GM18511 (cell line): ENCODE results near the gene CLEC16A.

Experiments
- ATAC-seq: cut with Tn5 transposase; IDR thresholded peaks from one replicate; pipeline ENCODE4 v1.9.1; 2021; ENCODE audit warnings: mild to moderate bottlenecking, moderate library complexity; ENCODE audit not compliant: unreplicated experiment

Gene CLEC16A, protein sequence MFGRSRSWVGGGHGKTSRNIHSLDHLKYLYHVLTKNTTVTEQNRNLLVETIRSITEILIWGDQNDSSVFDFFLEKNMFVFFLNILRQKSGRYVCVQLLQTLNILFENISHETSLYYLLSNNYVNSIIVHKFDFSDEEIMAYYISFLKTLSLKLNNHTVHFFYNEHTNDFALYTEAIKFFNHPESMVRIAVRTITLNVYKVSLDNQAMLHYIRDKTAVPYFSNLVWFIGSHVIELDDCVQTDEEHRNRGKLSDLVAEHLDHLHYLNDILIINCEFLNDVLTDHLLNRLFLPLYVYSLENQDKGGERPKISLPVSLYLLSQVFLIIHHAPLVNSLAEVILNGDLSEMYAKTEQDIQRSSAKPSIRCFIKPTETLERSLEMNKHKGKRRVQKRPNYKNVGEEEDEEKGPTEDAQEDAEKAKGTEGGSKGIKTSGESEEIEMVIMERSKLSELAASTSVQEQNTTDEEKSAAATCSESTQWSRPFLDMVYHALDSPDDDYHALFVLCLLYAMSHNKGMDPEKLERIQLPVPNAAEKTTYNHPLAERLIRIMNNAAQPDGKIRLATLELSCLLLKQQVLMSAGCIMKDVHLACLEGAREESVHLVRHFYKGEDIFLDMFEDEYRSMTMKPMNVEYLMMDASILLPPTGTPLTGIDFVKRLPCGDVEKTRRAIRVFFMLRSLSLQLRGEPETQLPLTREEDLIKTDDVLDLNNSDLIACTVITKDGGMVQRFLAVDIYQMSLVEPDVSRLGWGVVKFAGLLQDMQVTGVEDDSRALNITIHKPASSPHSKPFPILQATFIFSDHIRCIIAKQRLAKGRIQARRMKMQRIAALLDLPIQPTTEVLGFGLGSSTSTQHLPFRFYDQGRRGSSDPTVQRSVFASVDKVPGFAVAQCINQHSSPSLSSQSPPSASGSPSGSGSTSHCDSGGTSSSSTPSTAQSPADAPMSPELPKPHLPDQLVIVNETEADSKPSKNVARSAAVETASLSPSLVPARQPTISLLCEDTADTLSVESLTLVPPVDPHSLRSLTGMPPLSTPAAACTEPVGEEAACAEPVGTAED

DNA sequence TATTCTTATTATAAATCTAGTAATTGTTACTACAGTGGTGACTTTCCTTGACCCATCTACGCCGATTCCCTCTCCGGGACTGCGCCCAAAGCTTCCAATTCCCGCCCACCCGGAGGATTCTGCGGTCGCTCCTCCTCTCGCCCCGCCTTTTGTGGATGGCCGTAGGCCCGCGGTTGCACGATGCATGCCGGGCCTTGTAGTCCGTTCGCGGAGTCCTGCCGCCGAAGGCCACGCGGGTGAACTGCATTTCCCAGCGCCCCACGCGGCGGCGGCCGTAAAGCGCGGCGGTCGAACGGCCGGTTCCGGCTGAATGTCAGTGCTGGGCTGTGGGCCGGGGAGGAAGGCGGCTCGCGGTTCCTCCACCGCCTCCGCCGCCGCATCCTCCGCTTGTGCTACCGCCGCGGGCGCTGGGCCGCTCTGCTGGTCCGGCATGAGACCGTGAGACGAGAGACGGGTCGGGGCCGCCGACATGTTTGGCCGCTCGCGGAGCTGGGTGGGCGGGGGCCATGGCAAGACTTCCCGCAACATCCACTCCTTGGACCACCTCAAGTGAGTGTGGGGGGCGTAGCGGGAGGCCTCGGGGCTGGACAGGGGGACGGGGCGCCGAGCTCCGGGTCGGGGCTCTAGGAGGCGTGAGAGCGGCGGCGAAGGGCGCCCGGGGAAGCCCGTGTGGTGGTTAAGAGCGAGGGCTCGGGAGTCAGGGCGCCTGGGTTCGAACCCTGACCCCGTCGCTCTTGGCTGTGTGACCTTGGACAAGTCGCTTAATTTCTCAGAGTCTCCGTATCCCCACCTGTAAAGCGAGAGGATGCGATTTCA is at the start of gene CLEC16A:
Gene CLEC16A (plus strand): TSS at position 316 of the 816 bp plus-strand sequence. CDS start 154 bp downstream, at position 470.
- ATAC-seq: peak; percentile 78

DNA sequence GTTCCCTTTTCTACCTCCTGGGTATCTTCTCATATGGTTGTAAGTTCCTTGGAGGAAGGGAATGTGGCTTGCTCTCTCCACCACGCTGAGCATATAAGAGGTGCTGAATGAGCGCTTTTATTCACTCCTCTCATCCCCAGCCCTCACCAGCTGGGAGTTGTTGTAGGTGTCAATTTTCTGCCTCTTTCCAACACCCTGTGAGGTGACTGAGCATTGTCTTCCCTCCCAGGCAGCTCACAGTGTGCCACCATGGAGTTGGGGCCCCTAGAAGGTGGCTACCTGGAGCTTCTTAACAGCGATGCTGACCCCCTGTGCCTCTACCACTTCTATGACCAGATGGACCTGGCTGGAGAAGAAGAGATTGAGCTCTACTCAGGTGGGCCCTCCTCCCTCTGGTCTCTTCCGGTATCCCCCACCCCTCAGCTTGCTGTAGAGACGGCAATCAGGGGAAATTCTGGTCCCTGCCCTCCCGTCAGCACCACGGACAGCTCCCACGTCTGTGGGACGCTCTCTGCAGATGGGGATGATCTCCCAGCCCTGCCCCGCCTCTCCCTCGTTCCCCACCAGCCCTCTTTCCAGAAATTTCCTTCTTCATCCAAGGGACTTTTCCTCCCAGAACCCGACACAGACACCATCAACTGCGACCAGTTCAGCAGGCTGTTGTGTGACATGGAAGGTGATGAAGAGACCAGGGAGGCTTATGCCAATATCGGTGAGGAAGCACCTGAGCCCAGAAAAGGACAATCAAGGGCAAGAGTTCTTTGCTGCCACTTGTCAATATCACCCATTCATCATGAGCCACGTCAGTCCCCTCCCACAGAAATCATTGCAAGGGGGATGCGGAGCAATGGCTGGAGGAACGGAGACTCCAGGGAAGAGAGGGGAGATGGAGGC is 49.1 kb upstream of the CLEC16A start:
- no peak for ATAC-seq

DNA sequence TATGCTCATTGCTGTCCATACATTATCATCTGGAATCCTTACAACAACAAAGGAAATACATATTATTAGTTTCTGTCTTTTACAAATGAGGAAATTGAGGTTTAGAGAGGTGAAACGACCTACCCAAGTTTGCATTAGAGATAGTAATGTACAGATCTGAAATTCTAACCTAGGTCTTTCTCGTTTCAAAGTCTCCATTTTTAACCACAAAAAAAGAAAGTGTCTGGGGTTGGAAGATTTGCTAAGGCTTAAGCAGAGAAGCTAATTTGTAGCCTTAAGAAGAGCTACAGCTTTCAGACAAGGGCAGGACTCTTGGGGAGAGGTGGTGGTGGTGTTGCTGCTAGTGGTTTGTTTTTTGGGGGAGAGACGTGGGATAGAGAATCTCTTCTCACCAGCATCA is 48.2 kb upstream of the CLEC16A start:
- ATAC-seq: peak; percentile 30

DNA sequence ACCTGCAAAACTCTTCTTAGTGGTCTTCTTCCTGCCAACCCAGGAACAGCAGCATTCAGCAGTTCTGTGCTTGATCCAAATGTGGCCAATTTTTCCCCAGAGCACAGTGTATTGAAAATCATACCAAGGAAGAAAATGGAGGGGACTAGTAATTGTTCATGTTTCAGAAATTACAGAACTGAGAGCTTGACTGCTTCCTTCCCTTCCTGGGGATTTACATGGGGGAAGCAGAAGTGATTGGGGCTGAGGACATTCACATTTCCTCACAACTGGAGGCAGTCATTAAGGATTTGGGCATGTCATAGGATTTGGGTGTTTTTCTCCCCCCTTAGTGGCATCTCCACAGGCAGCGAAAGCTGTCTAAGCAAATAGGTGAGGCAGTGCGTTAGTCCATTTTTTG is 47.6 kb upstream of the CLEC16A start:
- ATAC-seq: no peak

DNA sequence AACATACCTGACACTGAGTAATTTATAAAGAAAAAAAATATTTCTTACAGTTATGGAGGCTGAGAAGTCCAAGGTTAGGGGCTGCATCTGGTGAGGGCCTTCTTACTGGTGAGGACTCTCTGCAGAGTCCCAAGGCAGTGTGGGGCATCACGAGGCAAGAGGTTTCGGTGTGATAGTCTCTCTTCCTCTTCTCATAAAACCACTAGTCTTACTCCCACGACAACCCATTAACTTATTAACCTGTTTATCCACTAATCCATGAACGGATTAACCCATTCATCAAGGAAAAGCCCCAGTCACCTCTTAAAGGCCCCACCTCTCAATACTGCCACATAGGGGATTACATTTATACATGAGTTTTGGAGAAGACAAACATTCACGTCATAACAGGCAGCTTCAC is 47.2 kb upstream of the CLEC16A start:
- peak; percentile 86 for ATAC-seq

DNA sequence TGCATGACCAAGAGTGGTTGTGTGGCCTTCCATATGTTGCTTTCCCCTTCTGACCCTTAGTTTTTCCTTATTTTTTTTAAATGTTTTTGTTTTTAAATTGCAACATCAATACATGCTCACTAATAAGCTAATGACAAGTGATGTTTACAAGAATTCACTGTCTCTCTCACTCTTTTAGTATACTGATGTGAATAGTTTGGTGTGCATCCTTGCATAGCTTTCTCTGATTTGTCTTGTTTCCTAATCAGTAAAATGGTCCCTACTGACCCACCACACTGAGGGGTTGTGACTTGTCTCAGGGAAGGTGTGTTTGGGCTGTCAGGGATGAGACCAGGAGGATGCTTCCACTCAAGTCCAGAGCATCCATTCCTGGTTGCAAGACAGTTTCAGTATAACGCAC is 41.4 kb upstream of the CLEC16A start:
- no peak for ATAC-seq

DNA sequence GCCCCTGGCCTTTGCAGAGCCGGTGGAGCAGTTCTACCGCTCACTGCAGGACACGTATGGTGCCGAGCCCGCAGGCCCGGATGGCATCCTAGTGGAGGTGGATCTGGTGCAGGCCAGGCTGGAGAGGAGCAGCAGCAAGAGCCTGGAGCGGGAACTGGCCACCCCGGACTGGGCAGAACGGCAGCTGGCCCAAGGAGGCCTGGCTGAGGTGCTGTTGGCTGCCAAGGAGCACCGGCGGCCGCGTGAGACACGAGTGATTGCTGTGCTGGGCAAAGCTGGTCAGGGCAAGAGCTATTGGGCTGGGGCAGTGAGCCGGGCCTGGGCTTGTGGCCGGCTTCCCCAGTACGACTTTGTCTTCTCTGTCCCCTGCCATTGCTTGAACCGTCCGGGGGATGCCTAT is 37.9 kb upstream of the CLEC16A start:
- ATAC-seq: no peak

DNA sequence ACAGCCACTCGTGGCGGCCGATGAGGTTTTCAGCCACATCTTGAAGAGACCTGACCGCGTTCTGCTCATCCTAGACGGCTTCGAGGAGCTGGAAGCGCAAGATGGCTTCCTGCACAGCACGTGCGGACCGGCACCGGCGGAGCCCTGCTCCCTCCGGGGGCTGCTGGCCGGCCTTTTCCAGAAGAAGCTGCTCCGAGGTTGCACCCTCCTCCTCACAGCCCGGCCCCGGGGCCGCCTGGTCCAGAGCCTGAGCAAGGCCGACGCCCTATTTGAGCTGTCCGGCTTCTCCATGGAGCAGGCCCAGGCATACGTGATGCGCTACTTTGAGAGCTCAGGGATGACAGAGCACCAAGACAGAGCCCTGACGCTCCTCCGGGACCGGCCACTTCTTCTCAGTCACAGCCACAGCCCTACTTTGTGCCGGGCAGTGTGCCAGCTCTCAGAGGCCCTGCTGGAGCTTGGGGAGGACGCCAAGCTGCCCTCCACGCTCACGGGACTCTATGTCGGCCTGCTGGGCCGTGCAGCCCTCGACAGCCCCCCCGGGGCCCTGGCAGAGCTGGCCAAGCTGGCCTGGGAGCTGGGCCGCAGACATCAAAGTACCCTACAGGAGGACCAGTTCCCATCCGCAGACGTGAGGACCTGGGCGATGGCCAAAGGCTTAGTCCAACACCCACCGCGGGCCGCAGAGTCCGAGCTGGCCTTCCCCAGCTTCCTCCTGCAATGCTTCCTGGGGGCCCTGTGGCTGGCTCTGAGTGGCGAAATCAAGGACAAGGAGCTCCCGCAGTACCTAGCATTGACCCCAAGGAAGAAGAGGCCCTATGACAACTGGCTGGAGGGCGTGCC is 37.2 kb upstream of the CLEC16A start:
- ATAC-seq: no peak

DNA sequence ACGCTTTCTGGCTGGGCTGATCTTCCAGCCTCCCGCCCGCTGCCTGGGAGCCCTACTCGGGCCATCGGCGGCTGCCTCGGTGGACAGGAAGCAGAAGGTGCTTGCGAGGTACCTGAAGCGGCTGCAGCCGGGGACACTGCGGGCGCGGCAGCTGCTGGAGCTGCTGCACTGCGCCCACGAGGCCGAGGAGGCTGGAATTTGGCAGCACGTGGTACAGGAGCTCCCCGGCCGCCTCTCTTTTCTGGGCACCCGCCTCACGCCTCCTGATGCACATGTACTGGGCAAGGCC is 36.7 kb upstream of the CLEC16A start:
- no peak for ATAC-seq

DNA sequence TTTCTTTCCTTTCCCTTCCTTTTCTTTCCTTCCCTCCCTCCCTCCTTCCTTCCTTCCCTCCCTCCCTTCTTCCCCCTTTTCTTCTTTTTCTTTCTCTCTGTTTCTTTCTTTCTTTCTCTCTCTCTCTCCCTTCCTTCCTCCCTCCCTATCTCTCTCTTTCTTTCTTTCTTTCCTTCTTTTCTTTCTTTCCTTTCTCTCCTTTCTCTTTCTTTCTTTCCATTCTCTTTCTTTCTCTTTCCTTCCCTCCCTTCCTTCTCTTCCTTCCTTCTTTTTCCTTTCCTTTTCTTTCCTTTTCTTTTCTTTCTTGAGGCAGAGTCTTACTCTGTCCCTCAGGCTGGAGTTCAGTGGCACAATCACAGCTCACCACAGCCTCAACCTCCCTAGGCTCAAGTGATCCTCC is 33.1 kb upstream of the CLEC16A start:
- no peak for ATAC-seq

DNA sequence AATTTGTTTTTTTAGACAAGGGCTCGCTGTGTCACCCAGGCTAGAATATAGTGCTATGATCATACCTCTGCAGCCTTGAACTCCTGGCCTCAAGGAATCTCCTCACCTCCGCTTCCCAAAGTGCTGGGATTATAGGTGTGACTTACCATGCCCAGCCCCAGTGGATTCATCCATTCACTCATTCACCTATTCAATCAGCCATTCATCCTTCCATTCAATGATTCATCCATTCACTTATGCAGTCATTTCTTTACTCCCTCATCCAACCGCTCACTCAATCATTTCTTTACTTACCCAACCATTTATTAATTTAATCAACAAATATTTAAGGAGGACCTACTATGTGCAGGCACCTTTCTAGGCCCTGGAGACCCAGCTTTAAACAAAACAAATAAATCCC is 27.8 kb upstream of the CLEC16A start:
- ATAC-seq: no peak

DNA sequence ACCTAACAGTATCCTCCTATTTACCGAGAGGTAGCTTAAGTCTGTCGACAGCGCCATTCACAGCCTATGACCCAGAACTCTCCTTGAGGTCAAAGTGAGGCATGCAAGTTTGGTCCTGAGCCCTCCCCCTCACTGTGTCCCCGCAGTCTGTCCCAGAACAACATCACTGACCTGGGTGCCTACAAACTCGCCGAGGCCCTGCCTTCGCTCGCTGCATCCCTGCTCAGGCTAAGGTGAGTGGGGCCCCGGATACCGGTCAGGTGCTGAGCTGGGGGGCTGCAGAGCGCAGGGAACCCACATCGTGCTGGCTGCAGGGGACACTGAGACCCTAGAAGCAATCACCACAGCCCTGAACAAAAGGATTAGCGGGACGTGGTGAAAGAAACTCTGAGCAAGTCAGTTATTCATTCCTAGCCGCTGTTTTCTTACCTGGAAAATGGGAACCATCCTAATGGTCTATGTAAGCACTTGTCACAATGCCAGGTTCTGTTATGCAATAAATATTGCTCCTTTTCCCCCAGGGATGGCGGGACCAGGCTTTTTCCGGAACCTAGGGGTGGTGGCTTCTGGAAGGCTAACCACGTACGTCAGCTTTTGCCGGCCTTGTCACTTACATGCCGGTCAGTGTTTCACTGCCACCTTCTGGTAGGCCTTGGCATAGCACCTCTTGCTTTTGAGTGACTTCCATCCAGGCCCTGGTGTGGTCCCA is 25.9 kb upstream of the CLEC16A start:
- ATAC-seq: no peak

DNA sequence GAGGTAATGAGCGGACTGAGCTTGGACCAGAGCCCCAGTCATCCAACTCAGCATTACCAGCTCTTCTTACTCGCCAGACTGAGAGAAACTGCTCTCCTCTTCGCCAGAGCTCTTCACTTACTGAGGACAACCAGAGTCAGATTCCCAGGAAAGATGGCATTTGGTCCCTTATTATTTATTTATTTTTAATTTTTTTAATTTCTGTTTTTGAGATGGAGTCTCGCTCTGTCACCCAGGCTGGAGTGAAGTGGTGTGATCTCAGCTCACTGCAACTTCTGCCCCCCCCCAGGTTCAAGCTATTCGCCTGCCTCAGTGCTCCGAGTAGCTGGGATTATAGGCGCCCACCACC is 25.4 kb upstream of the CLEC16A start:
- no peak for ATAC-seq

DNA sequence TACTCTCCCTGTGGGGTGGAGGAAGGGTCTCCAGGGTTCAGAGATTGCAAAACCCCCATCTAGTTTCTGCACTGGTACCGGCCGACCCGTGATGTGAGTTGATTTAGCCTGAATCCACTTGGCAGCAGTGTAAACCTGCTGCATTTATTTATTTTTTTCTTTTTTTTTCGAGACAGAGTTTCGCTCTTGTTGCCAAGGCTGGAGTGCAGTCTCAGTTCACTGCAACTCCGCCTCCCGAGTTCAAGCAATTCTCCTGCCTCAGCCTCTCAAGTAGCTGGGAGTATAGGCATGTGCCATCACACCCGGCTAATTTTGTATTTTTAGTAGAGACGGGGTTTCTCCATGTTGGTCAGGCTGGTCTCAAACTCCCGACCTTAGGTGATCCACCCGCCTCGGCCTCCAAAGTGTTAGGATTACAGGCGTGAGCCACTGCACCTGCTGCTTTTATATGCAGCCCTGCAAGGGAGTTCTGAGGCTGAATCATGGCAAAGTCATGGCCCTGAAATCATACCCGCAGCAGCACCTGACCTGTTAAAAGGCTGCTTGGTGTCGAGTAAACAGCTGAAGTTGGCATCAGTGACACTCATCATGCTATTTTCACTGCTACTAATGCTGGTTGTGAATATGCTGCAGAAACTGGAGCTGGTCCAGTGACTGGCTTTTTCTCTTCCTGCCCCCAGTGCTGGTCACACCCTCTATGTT is 23.5 kb upstream of the CLEC16A start:
- ATAC-seq: no peak

DNA sequence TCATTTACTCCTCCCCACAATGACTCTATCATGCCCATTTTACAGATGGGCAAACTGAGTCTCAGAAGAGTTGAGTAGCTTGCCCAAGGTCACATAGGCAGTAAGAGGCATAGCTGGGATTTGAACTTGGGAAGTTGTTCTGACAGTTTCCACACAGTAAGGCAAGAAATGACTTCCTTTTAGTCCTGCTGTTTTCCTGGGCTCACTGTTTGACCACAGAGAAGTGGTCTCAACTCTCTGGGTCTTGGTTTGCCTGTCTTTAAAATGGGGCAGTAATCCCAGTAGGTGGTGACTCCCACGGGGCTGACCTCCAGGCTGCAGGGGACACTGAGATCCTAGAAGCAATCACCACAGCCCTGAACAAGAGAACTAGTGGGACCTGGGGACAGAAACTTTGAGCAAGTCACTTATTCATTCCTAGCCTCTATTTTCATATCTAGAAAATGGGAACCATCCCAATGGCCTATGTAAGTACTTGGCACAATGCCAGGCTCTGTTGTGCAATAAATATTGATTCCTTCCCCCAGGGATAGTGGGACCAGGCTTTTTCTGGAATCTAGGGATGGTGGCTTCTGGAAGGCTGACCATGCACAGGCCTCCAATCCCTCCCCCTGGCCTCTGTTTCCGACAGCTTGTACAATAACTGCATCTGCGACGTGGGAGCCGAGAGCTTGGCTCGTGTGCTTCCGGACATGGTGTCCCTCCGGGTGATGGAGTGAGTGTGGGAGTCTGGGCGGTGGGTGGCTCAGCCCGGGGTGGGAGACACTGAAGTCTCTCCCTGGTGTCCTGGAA is 22.6 kb upstream of the CLEC16A start:
- no peak for ATAC-seq

DNA sequence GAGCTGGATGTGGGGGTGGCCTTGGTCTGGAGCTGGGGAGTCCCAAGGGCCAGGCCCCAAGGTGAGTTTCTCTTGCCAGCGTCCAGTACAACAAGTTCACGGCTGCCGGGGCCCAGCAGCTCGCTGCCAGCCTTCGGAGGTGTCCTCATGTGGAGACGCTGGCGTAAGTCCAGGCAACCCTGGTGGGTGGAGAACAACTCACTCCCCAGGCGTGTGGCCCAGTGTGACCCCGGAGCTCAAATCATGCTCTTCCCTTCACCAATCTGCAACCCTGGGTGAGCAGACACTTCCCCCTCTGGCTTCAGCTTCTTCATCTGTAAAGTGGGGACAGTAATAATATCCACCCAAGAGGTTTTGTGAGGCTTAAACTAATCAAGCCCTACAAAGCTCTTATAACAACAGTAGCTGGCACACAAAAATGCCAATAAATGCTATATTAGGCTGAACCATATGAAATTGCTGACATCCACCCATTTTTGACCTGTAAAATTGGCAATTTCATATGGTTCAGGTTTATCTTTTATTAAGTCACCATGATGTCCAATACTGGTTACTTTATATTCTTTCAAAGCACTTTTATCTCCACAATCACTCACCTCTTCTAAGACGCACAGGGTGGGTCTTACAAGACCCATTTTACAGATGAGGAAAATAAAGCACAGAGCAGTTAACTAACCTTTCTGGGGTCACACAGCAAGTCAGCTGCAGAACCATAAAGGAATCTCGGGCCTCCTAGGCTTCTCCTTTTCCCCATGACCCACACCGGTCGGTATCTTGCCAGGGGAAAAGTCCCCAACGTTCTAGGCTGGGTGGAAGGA is 21.8 kb upstream of the CLEC16A start:
- no peak for ATAC-seq
